K562 (cell line): ENCODE results near the gene DHX57. TPM values are rescaled to one million over a fixed set of nuclear protein-coding genes. Genes with fewer than 3 reads are reported as not detected.

ENCODE experiments used
- ATAC-seq: fragments of 200-7000 bp; cut with Tn5 transposase; 3 replicates; pipeline ENCODE4 v1.9.1; 2020; ENCODE audit warnings: moderate library complexity
- BruUV-seq: library from RNA; stranded (reverse); fragments of 400-500 nt; replicated peaks from 2 replicates; lab custom pipeline; 2021; lab: Mats Ljungman, UMichigan
- CTCF ChIA-PET: fragments of 300-600 bp; formaldehyde crosslinking; extraction: SDS; loops from one replicate; lab custom pipeline; 2021; ENCODE audit warnings: low intra/inter-chr PET ratio; lab: Yijun Ruan, JAX
- POLR2A ChIA-PET: fragments of 300-600, 350-650 bp; sonication (Branson Sonifier 250); formaldehyde crosslinking; extraction: SDS; loops from one replicate; lab custom pipeline; 2021; ENCODE audit warnings: antibody characterized with exemption, inconsistent platforms; lab: Yijun Ruan, JAX
- DNase-seq, 4 experiments: peaks; one replicate each; pipeline versions ENCODE4 v3.0.0 to v3.0.0-alpha.2; 2011 to 2018; ENCODE audit warnings: low spot score in 3 of 4, mixed read lengths in 3 of 4; ENCODE audit errors: extremely low read depth in 1 of 4
- FAIRE-seq: peaks from 2 replicates; lab custom pipeline; 2011; peaks lifted over from hg19 to GRCh38; lab: Jason Lieb, UNC
- H2AFZ ChIP-seq: 2 replicates; pipeline ENCODE4 v1.6.0; 2011; ENCODE audit warnings: low read depth, low read length, control low read depth, inconsistent platforms
- H3K27ac ChIP-seq: fragments of 200-600 bp; 3 replicates; pipeline ENCODE4 v1.8.0; 2011; ENCODE audit warnings: low read depth, mild to moderate bottlenecking, control low read depth, inconsistent platforms, low read length, moderate library complexity, mixed read lengths; ENCODE audit errors: extremely low read depth
- H3K27me3 ChIP-seq, 2 experiments: fragments of 300-600 bp in 1 of 2; 2 replicates in 1 of 2; 3 replicates in 1 of 2; pipeline versions ENCODE4 v1.6.0 to v1.8.0; 2011; ENCODE audit warnings: inconsistent platforms in 2 of 2, low read length in 2 of 2, mild to moderate bottlenecking in 1 of 2, mixed read lengths in 1 of 2, moderate library complexity in 1 of 2; ENCODE audit not compliant: control insufficient read depth in 2 of 2, insufficient read depth in 2 of 2
- H3K36me3 ChIP-seq: fragments of 300-600 bp; 3 replicates; pipeline ENCODE4 v1.8.0; 2011; ENCODE audit warnings: mild to moderate bottlenecking, low read length, inconsistent platforms; ENCODE audit not compliant: control insufficient read depth, insufficient read depth
- H3K4me1 ChIP-seq, 2 experiments: fragments of 200-600 bp in 1 of 2; replicated peaks in 1 of 2; 2 replicates in 1 of 2; 3 replicates in 1 of 2; pipeline versions ENCODE4 v1.5.1 to v1.8.0; 2011; ENCODE audit warnings: inconsistent platforms in 2 of 2, low read length in 2 of 2, mild to moderate bottlenecking in 1 of 2, mixed read lengths in 1 of 2, moderate library complexity in 1 of 2; ENCODE audit not compliant: control insufficient read depth in 2 of 2, insufficient read depth in 2 of 2
- H3K4me2 ChIP-seq: 2 replicates; pipeline ENCODE4 v1.6.1; 2011; ENCODE audit warnings: low read length, control low read depth, inconsistent platforms, mixed read lengths; ENCODE audit not compliant: insufficient read depth
- H3K4me3 ChIP-seq: fragments of 200-600 bp; sonication (generic), shearing (Covaris generic); 2 replicates; pipeline ENCODE4 v1.5.1; 2016; ENCODE audit warnings: control low read depth, inconsistent platforms
- H3K79me2 ChIP-seq: fragments of 200-600 bp; 3 replicates; pipeline ENCODE4 v1.8.0; 2011; ENCODE audit warnings: low read length, inconsistent platforms; ENCODE audit not compliant: control insufficient read depth, insufficient read depth
- H3K9ac ChIP-seq, 2 experiments: 2 replicates each; pipeline versions ENCODE4 v1.6.0 to v1.6.1; 2011; ENCODE audit warnings: low read depth in 2 of 2, low read length in 2 of 2, control low read depth in 1 of 2, inconsistent platforms in 1 of 2, mild to moderate bottlenecking in 1 of 2, mixed read lengths in 1 of 2; ENCODE audit not compliant: insufficient read depth in 1 of 2
- H3K9me1 ChIP-seq: one replicate; pipeline ENCODE4 v1.6.0; 2011; ENCODE audit warnings: inconsistent platforms, mild to moderate bottlenecking, low read length, moderate library complexity; ENCODE audit not compliant: control insufficient read depth, insufficient read depth
- H3K9me3 ChIP-seq: replicated peaks from 2 replicates; pipeline ENCODE4 v1.5.1; 2011; ENCODE audit warnings: low read depth, low read length, inconsistent platforms; ENCODE audit not compliant: control insufficient read depth, insufficient read depth
- H4K20me1 ChIP-seq: replicated peaks from 2 replicates; pipeline ENCODE4 v1.6.1; 2011; ENCODE audit warnings: low read length, inconsistent platforms, mixed read lengths; ENCODE audit not compliant: control insufficient read depth, insufficient read depth
- CBFA2T2 ChIP-seq: fragments of 450-650 bp; conservative IDR thresholded peaks from 2 replicates; pipeline ENCODE4 v1.6.1; 2017; ENCODE audit warnings: mild to moderate bottlenecking
- EP400 ChIP-seq: fragments of 450-650 bp; IDR thresholded peaks from 2 replicates; pipeline ENCODE4 v1.6.1; 2017; ENCODE audit warnings: antibody characterized with exemption, mild to moderate bottlenecking, moderate library complexity
- FOXO4 ChIP-seq: fragments of 450-650 bp; formaldehyde crosslinking; IDR thresholded peaks from 2 replicates; pipeline ENCODE4 v1.4.0; 2020; ENCODE audit warnings: mild to moderate bottlenecking, moderate library complexity
- HDAC1 ChIP-seq, 2 experiments: fragments of 450-650 bp; IDR thresholded peaks; 2 replicates each; pipeline ENCODE4 v1.6.1; 2016 to 2017; ENCODE audit warnings: inconsistent platforms in 1 of 2, mild to moderate bottlenecking in 1 of 2, moderate library complexity in 1 of 2
- RAD51 ChIP-seq: fragments of 450-650 bp; IDR thresholded peaks from 2 replicates; pipeline ENCODE4 v1.7.1; 2016; ENCODE audit warnings: low read depth, mild to moderate bottlenecking, borderline replicate concordance
- SMARCB1 ChIP-seq: IDR thresholded peaks from 2 replicates; pipeline ENCODE4 v1.6.1; 2011; ENCODE audit warnings: improper control_type of control experiment, low read depth; ENCODE audit not compliant: insufficient read length
- TFE3 ChIP-seq: fragments of 450-650 bp; formaldehyde crosslinking; IDR thresholded peaks from 2 replicates; pipeline ENCODE4 v1.4.0; 2020; ENCODE audit warnings: mild to moderate bottlenecking, mixed read lengths
- ZNF280B ChIP-seq: fragments of 250-450 bp; sonication (Bioruptor Pico); IDR thresholded peaks from 2 replicates; pipeline ENCODE4 v1.5.1; 2021; ENCODE audit warnings: mild to moderate bottlenecking
- ZNF316 ChIP-seq: fragments of 450-650 bp; IDR thresholded peaks from 2 replicates; pipeline ENCODE4 v1.6.1; 2016
- WGBS: fragments of 100-300 bp; shearing (Covaris generic); methylation state at CpG from one replicate; pipeline ENCODE4 v1.1.6; 2016; ENCODE audit warnings: low coverage, mixed read lengths; ENCODE audit not compliant: insufficient coverage; ENCODE audit errors: missing lambda C conversion rate; 5-methylcytosine and 5-hydroxymethylcytosine counted together
- in situ Hi-C: fragments of 300-500 bp; cut with MboI; formaldehyde crosslinking; loops from 4 replicates; pipeline ENCODE4 v1.15.0; 2018; ENCODE audit warnings: inconsistent platforms, mixed read lengths
- intact Hi-C: fragments of 100-400 bp; cut with micrococcal nuclease; formaldehyde crosslinking; loops from 2 replicates; pipeline ENCODE4 v1.14.2; 2022
- polyA plus RNA-seq, 8 experiments: library from polyadenylated mRNA; depleted of rRNA in 4 of 8; stranded (reverse) in 5 of 8; unstranded in 3 of 8; fragments of >200 nt; fragmentation: Nextera tagmentation in 2 of 8; fragmentation: Illumina TruSeq in 1 of 8; extraction: Ambion mirVana in 2 of 8; extraction: Trizol in 1 of 8; gene quantifications; 2 replicates each; pipeline versions ENCODE4 v1.2.1 to v1.2.3, GENCODE V29; 2011 to 2014; ENCODE audit warnings: inconsistent platforms in 1 of 8, missing spikeins in 1 of 8
- total RNA-seq, 7 experiments: library from RNA; depleted of rRNA in 6 of 7; stranded (reverse); fragments of >200 nt in 6 of 7; fragmentation: Illumina TruSeq in 2 of 7; extraction: Trizol in 2 of 7; gene quantifications; 2 replicates each; pipeline versions ENCODE4 v1.2.1 to v1.2.3, GENCODE V29; 2011 to 2021; ENCODE audit warnings: low replicate concordance in 1 of 7

Gene DHX57
- total and polyA plus RNA-seq, 9 of the 15 experiments (the other 6 are each of a cell fraction or from before 2014, with no cell fraction given), result 7.4 to 23.6 (median 17.9) TPM

GRCh38 chr2:38900726-38901125, 25.0 kb upstream of the DHX57 start:
- Histone ChIP-seq H3K9me3 (no peaks in the 10 kb centered on the region), H3K4me2 (no peak overlapping the region), H3K9me1 (no peaks in the 10 kb centered on the region), H2AFZ (no peak overlapping the region), H3K79me2 (no peaks in the 10 kb centered on the region), H3K36me3 (no peaks in the 10 kb centered on the region), H3K4me3 (no peak overlapping the region), H3K4me1 (no peaks in the 10 kb centered on the region; a peak in 1 of 5 replicates), H3K27ac (no peak overlapping the region), H3K9ac (no peak overlapping the region), H4K20me1 (no peaks in the 10 kb centered on the region), H3K27me3 (peaks cover 6 to 8% of the 10 kb centered on the region in 2 experiments; a peak in 2 of 5 replicates)
- no peak for ATAC-seq
- intact Hi-C loops, result no loop called here
- in situ Hi-C loops, result no loop called here
- CTCF ChIA-PET, result no interaction called here
- POLR2A ChIA-PET, result interaction anchor here (0.5 to 2.7 kb wide), 5 partner anchors 9 to 470 kb away, joined by 3 to 9 read pairs (median 3); no protein-coding TSS in a partner anchor
- no TSS peak for BruUV-seq
- 14% methylated on average over 1 of the region's 1 CpG for WGBS
- FAIRE-seq, result no peak
- DNase-seq, result no peak
- peak; percentile 32; the same call in 1 of the 2 replicates for TF ChIP-seq ZNF316
- no peak for TF ChIP-seq HDAC1 (IDR thresholded peaks at IDR 0.05)

- no peak for FAIRE-seq
- H3K79me2 ChIP-seq, result no peaks in the 10 kb centered on the region
- 6% methylated on average over 5 of the region's 5 CpGs for WGBS
- no peaks in the 10 kb centered on the region for H3K9me3 ChIP-seq
- no peaks in the 10 kb centered on the region for H4K20me1 ChIP-seq
- BruUV-seq, result no TSS peak
- H2AFZ ChIP-seq, result no peak overlapping the region
- peaks cover 6 to 8% of the 10 kb centered on the region in 2 experiments; a peak in 2 of 5 replicates for H3K27me3 ChIP-seq
- H3K4me3 ChIP-seq, result no peak overlapping the region
- POLR2A ChIA-PET, result interaction anchor here (1.0 to 1.2 kb wide), 2 partner anchors 16 to 57 kb away, joined by 3 read pairs; no protein-coding TSS in a partner anchor
- in situ Hi-C loops (no loop called here), intact Hi-C loops (no loop called here)
- no peaks in the 10 kb centered on the region for H3K36me3 ChIP-seq
- H3K9ac ChIP-seq, result no peak overlapping the region
- DNase-seq, result peak in 1 of 4 experiments; percentile 16
- no peaks in the 10 kb centered on the region; a peak in 1 of 5 replicates for H3K4me1 ChIP-seq
- H3K27ac ChIP-seq, result no peak overlapping the region
- ATAC-seq, result peak; percentile 51; the same call in 2 of the 3 replicates
- CTCF ChIA-PET, result no interaction called here
- no peaks in the 10 kb centered on the region for H3K9me1 ChIP-seq
- no peak overlapping the region for H3K4me2 ChIP-seq
- TF ChIP-seq SMARCB1, result no peak
- peak; percentile 35; the same call in 1 of the 2 replicates for TF ChIP-seq TFE3
- no peak for TF ChIP-seq FOXO4
- 0 out of 2 replicates have a peak, but pooled peaks have one; percentile 13 for TF ChIP-seq CBFA2T2
- peak; percentile 67; the same call in 1 of the 2 replicates for TF ChIP-seq RAD51
- no peak for TF ChIP-seq EP400
- TF ChIP-seq ZNF280B (CRISPR knock-in tag), result no peak
Observed at GRCh38 chr2:38898256-38898655, 22.5 kb upstream of the DHX57 start.
